SK-N-MC (cell line): ENCODE results near the gene C1GALT1C1.

Source experiments
- EZH2 ChIP-seq: fragments of 200-600 bp; sonication (generic); IDR thresholded peaks from one replicate; pipeline ENCODE4 v1.6.1; 2017; ENCODE audit warnings: antibody characterized with exemption
- POLR2AphosphoS5 ChIP-seq: IDR thresholded peaks from 2 replicates; pipeline ENCODE4 v1.6.1; 2012; ENCODE audit warnings: mild to moderate bottlenecking, low read depth, low read length, borderline replicate concordance

DNA sequence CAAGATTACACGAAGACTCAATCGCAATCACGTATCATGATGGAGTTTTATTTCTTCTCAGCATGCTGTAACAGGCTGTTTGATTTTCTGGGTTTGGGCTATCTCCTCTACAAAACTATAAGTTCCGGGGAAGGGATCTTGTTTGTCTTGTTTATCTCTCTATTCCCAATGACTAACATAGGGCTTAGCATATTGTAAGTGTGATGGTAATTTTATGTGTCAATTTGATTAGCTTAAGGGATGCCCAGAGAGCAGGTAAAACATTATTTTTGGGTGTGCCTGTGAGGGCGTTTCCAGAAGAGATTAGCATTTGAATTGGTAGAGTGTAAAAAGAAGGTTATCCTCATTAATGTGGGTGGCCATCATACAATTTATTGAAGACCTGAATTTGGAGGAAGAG, 32.8 kb upstream of the C1GALT1C1 start:
- TF ChIP-seq POLR2AphosphoS5 (no peak), EZH2 (no peak)
